GM12873 (cell line): ENCODE measurements around the gene KIF14.

Experiments
- CTCF ChIP-seq: IDR thresholded peaks from 2 replicates; pipeline ENCODE4 v1.5.1; 2012; ENCODE audit warnings: low read depth, mild to moderate bottlenecking, moderate library complexity, low read length, control low read depth; ENCODE audit not compliant: insufficient read depth; ENCODE audit errors: missing control alignments

Gene KIF14

GRCh38 chr1:200620273-200621131 is at the start of gene KIF14:
TSS of gene KIF14 (minus strand) at chr1:200620751. CDS start at chr1:200618723, 2,028 bp downstream.
- TF ChIP-seq CTCF, result no peak

GRCh38 chr1:200669314-200670241 is 49.0 kb upstream of the KIF14 start, which contains the start of gene DDX59:
TSS of gene DDX59 (minus strand) at chr1:200669907. CDS start at chr1:200666740, 3,167 bp downstream.
- TF ChIP-seq CTCF, result no peak

- no peak for TF ChIP-seq CTCF
Measured at GRCh38 chr1:200668514-200669313, 48.2 kb upstream of the KIF14 start.

GRCh38 chr1:200666309-200666708 is 45.8 kb upstream of the KIF14 start:
- no peak for TF ChIP-seq CTCF

- TF ChIP-seq CTCF, result no peak
Measured at GRCh38 chr1:200665861-200666260, 45.3 kb upstream of the KIF14 start.

GRCh38 chr1:200660719-200661118 is 40.2 kb upstream of the KIF14 start:
- TF ChIP-seq CTCF, result no peak

- TF ChIP-seq CTCF, result no peak
Measured at GRCh38 chr1:200659269-200659668, 38.7 kb upstream of the KIF14 start.
